DLD1 (cell line): ENCODE data around the gene ATP8B4.
"Not testable (repeated sequence)": the region's sequence is repeated elsewhere in the genome, so short reads cannot be mapped to it uniquely, and the experiment has no call there.

Source experiments
- in situ Hi-C: cut with HindIII; loops from 2 replicates; pipeline ENCODE4 v1.10.0; 2017; ENCODE audit warnings: low sequenced_read_pairs

ATP8B4 gene

GRCh38 chr15:49977306-49977705, 141.7 kb downstream of the ATP8B4 start:
- in situ Hi-C loops = no loop called here

GRCh38 chr15:49964551-49964950, 154.5 kb downstream of the ATP8B4 start:
- in situ Hi-C loops = no loop called here

GRCh38 chr15:49964061-49964460, 155.0 kb downstream of the ATP8B4 start:
- in situ Hi-C loops = no loop called here

DNA sequence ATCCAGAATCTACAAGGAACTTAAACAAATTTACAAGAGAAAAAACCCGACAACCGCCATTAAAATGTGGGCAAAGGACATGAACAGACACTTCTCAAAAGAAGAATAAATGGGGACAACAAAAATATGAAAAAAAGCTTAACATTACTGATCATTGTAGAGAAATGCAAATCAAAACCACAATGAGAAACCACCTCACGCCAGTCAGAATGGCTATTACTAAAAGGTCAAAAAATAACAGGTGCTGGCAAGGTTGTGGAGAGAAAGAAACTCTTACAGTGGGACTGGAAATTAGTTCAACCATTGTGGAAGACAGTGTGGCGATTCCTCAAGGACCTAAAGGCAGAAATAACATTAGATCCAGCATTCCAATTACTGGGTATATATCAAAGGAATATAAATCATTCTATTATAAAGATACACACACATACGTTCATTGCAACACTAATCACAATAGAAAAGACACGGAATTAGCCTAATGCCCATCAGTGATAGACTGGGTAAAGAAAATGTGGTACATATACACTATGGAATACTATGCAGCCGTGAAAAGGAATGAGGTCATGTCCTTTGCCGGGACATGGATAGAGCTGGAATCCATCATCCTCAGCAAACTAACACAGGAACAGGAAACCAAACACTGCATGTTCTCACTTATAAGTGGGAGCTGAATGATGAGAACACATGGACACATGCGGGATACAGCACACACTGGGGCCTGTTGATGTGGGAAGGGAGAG, 155.8 kb downstream of the ATP8B4 start:
- in situ Hi-C loops = not testable (repeated sequence)

GRCh38 chr15:49962044-49962602, 156.9 kb downstream of the ATP8B4 start:
- in situ Hi-C loops = no loop called here

DNA sequence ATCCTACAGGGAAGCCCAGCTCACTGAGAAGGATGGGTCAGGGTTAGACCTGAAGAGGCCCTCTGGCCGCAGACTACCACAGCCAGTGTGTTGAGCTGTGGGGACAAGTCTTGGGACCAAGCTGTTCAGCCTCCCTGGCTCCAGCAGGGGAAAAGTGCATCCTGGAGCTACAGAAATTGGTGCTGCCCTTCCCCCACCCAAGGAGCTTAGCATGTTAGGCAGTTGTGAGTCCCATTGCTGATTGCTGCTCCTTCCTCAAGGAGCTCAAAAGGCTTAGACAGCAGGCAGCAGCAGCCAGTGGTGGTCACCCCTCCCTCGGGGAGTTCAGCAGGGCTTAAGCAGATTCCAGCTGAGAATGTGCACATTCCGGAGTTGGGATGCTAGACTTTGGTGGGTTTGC, 165.6 kb downstream of the ATP8B4 start:
- in situ Hi-C loops = no loop called here

DNA sequence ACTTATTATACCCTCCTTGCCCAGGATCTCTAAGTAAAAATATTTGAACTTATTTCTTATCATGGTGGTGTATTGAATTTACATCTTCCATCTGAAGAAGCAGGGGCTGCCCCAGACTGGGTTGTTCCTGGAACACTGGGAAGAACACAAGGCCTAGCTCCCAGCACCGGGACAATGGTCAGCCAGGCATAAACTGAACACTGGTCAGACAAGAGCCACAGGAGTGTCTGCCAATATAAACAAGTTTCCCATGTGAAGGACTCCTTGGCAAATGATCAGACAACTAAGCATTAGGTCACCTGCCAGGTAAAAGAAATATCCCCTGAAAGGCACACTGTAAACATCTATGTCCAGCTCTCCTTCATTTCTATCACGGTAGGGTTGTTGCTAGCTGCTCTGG, 172.4 kb downstream of the ATP8B4 start:
- in situ Hi-C loops = no loop called here

- in situ Hi-C loops = no loop called here
Observed at GRCh38 chr15:49934487-49934886, 184.5 kb downstream of the ATP8B4 start.

GRCh38 chr15:49927189-49927861, 191.7 kb downstream of the ATP8B4 start:
- in situ Hi-C loops = no loop called here

DNA sequence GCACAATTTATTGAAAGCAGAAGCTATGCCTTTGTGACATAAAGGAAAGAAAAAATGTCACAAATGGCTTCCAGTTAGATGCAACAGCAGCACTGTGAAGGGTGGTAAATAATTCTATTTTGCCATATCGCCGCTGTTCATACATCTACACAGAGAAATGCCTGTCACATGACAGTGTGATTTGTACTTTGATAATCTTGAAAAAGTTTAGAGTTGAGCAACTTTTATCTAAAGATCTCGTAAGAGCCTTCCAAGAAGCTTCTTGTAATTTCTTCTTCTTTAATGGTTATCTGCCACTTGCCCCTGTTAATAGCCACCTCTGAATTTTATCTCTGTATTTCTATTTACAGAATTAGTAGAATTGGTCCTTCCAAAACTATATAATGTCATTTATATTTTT, 192.3 kb downstream of the ATP8B4 start:
- in situ Hi-C loops = no loop called here

GRCh38 chr15:49923671-49924070, 195.4 kb downstream of the ATP8B4 start:
- in situ Hi-C loops = no loop called here

- in situ Hi-C loops = no loop called here
Observed at GRCh38 chr15:49919034-49919433, 200.0 kb downstream of the ATP8B4 start.

DNA sequence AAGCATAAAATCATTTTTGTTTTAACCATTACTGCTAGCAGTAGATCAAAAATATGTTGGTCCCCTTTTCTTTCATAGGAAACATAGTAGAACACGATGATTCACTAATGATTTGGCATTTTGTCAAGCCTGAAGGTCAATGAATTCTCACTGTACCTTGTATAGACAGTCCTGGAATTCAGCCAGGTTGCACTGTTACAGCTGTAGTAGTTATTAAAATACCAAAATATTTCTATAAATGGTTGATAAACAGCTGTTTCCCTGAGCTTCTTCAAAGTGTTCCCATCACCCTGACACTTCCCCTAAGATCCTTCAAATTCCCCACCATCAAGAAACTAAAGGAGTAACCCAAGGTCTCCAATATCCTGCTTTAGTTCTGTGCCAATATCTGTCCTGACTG, 200.9 kb downstream of the ATP8B4 start:
- in situ Hi-C loops = no loop called here

GRCh38 chr15:49916998-49917397, 202.0 kb downstream of the ATP8B4 start:
- in situ Hi-C loops = no loop called here

- in situ Hi-C loops = no loop called here
Observed at GRCh38 chr15:49915822-49916221, 203.2 kb downstream of the ATP8B4 start.

- in situ Hi-C loops = no loop called here
Observed at GRCh38 chr15:49908933-49909295, 210.1 kb downstream of the ATP8B4 start.

DNA sequence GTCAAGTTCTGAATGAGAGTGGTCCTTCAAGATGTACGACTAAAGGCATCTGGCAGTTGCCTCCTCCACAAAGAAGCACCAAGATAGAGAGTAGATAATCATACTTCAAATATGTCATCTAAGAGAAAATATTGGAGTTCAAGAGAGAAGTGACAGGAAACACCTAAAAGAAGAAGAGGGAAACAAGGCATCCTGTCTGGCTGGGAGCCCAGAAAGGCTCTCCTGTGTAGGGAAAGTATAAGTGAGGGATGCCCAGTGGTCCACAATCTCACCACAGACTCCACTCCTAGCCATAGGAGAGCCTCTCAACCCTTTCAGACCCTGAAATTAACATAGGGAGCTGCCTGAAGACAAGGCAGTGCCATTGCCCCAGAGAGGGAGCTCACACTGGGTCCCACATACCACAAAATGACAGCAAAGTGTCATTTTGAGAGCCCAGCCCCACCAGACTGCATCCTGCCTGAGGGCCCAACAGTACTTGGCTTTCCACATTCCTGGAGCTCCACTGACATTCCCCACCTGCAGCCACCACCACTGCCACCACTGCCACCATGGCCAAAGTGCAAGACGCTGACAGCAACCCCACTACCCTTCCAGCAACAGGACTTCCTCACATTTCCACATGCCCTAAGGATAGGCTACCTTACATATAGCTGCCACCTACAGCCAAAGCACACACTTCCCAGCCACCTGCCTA, 210.6 kb downstream of the ATP8B4 start:
- in situ Hi-C loops = no loop called here

- in situ Hi-C loops = no loop called here
Observed at GRCh38 chr15:49906966-49907365, 212.1 kb downstream of the ATP8B4 start.

- in situ Hi-C loops = no loop called here
Observed at GRCh38 chr15:49905221-49905620, 213.8 kb downstream of the ATP8B4 start.

GRCh38 chr15:49904296-49904695, 214.7 kb downstream of the ATP8B4 start:
- in situ Hi-C loops = no loop called here

GRCh38 chr15:49902685-49903501, 216.1 kb downstream of the ATP8B4 start:
- in situ Hi-C loops = no loop called here
